MCF 10A (cell line): Measurements from ENCODE around the gene C5orf15. TPM values are rescaled to one million over a fixed set of nuclear protein-coding genes. Genes with fewer than 3 reads are reported as not detected.

Experiments used
- BruUV-seq: library from RNA; stranded (reverse); fragments of 400-500 nt; replicated peaks from 2 replicates; lab custom pipeline; 2021; lab: Mats Ljungman, UMichigan
- CTCF ChIA-PET: fragments of 300-600 bp; sonication (Branson Sonifier 250); formaldehyde crosslinking; extraction: SDS; loops from one replicate; lab custom pipeline; 2021; ENCODE audit warnings: antibody characterized with exemption, inconsistent platforms; lab: Yijun Ruan, JAX
- POLR2A ChIA-PET: fragments of 300-600, 350-650 bp; sonication (Branson Sonifier 250); formaldehyde crosslinking; extraction: SDS; loops from one replicate; lab custom pipeline; 2020; ENCODE audit warnings: antibody characterized with exemption, inconsistent platforms; lab: Yijun Ruan, JAX
- DNase-seq: peaks from one replicate; pipeline ENCODE4 v3.0.0-alpha.2; 2018; ENCODE audit not compliant: unreplicated experiment
- H3K27ac Mint-ChIP-seq: one replicate; pipeline ENCODE4 v1.8.0; 2022; ENCODE audit warnings: mild to moderate bottlenecking, low read depth, mixed read lengths; ENCODE audit not compliant: unreplicated experiment
- H3K27me3 Mint-ChIP-seq: one replicate; pipeline ENCODE4 v1.8.0; 2022; ENCODE audit warnings: mixed read lengths; ENCODE audit not compliant: insufficient read depth, unreplicated experiment
- H3K36me3 Mint-ChIP-seq: one replicate; pipeline ENCODE4 v1.8.0; 2022; ENCODE audit warnings: mild to moderate bottlenecking, moderate library complexity, mixed read lengths; ENCODE audit not compliant: insufficient read depth, unreplicated experiment
- H3K4me1 Mint-ChIP-seq: one replicate; pipeline ENCODE4 v1.8.0; 2022; ENCODE audit warnings: mixed read lengths; ENCODE audit not compliant: insufficient read depth, unreplicated experiment
- H3K4me3 Mint-ChIP-seq: one replicate; pipeline ENCODE4 v1.8.0; 2022; ENCODE audit warnings: mild to moderate bottlenecking, moderate library complexity, mixed read lengths; ENCODE audit not compliant: unreplicated experiment
- H3K9me3 Mint-ChIP-seq: one replicate; pipeline ENCODE4 v1.8.0; 2022; ENCODE audit warnings: mixed read lengths; ENCODE audit not compliant: unreplicated experiment
- CTCF ChIP-seq: fragments of 200-600 bp; IDR thresholded peaks from one replicate; pipeline ENCODE4 v1.8.0; 2022; ENCODE audit warnings: antibody characterized with exemption, mild to moderate bottlenecking; ENCODE audit not compliant: unreplicated experiment
- intact Hi-C: fragments of 100-400 bp; cut with micrococcal nuclease; formaldehyde crosslinking; loops from 2 replicates; pipeline ENCODE4 v1.14.1; 2022
- total RNA-seq: library from RNA; stranded (reverse); gene quantifications from 2 replicates; pipeline ENCODE4 v1.2.3, GENCODE V29; 2022

The C5orf15 gene
- total RNA-seq, 1 experiment from 2014 or later = 35.1 TPM

DNA sequence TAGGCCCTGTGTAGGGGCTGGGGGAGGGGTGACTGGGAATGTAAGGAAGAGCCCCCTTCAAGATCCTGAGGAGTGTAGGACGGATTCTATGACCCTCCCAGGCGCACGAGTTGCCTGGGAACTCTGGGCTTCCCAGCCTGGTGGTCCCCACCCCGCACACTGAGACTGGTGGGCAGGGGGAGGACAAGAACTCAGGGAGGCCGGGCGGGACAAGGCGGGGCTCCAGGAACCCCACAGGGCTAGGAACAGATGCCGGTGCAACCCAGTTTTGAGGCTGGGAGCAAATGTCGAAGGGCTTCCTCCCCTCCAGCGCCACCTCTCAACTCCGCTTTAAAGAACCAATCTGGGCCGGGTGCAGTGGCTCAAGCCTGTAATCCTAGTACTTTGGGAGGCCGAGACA lies 37.7 kb upstream of the C5orf15 start:
- Mint-ChIP-seq H3K27ac (peak overlapping the region; percentile 95), H3K4me1 (peaks cover 31% of the 10 kb centered on the region), H3K36me3 (peaks cover 13% of the 10 kb centered on the region), H3K9me3 (no peaks in the 10 kb centered on the region), H3K4me3 (peak overlapping the region; percentile 90), H3K27me3 (no peaks in the 10 kb centered on the region)
- CTCF ChIA-PET = interaction anchor here (0.6 to 1.5 kb wide), 3 partner anchors 20 to 583 kb away, joined by 4 to 8 read pairs (median 4); no protein-coding TSS in a partner anchor
- intact Hi-C loops = no loop called here
- no peak for DNase-seq
- POLR2A ChIA-PET = interaction anchor here (4.1 kb wide), 1 partner anchor 219 kb away, joined by 27 read pairs; the partner anchor contains the start of gene PPP2CA
- BruUV-seq = no TSS peak
- TF ChIP-seq CTCF = no peak

DNA sequence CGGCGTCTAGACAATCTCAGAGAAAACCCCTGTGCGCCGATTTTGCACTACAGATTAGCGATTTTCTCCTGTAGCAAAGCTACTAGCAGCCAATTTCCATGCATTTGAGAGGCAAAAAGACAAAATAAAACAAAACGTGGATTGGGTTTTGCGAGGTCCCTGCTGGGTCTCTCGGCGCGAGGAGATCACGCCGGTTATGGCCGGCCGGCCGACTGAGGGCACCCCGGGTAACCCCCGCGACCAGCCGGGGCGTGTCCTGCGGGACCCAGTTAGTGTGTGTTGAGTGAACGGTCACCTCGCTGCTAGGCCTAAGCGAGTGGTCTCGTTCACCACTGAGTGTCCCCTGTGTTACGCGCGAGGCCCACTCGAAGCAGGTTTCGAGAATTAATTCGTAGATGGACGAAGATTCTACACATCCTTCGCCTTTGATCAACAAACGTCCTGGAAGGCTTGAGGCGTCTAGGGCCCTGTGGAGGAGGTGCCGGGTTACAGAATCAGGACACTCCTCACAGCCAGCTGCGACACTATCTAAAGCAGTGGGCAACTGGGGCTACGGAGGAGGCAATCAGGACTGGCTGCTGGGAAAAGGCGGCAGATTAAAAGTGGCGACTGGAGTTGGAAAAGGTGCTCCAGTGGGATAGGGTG lies 37.1 kb upstream of the C5orf15 start:
- Mint-ChIP-seq H3K36me3 (peaks cover 14% of the 10 kb centered on the region), H3K27ac (peak overlapping the region; percentile 95)
- BruUV-seq = no TSS peak

DNA sequence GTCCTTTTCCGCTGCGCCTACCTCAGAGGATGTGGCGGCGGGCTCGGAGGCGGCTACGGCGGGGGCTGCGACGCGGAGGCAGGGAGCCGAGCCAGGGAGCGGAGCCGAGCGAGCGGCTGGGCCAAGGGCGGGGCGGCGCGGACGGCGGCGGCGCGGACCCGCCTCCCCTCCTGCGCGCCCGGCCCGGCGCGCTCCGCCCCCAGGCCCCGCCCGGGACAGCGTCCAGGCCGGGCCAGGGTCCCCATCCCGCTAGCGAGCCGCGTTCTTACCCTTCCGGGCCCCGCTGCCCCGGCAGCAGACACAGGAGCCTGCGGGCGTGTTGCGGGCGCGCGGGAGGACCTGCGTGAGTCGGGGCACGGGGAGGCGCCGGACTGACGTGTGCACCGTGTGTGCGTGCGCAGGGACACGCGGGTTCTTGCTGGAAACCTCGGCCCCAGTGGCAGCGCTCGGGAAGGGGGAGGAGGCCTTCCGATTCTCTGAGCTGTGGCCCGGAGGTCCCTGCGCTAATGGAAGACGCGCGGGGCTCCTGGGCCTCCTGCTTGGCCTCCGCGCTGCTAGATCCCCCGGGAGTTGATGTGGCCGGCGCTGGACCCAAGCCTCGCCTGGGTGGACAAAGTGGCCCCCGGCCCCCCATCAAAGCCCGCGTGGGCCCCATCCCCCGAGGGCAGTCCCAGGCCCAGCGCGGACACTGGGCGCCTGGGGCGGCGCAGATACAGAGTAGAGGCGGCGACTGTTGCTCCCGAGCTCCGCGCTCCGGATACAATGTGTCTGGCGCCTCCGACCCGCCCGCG lies 36.4 kb upstream of the C5orf15 start, which contains the start of gene VDAC1:
Gene VDAC1 (minus strand): TSS at position 350 of the 791 bp plus-strand sequence. CDS start 11,963 bp downstream, outside the sequence.
- intact Hi-C loops = no loop called here
- peaks cover 22% of the 10 kb centered on the region for H3K36me3 Mint-ChIP-seq
- TF ChIP-seq CTCF = no peak

More for the DNA sequence above, 37.1 kb upstream of the C5orf15 start:
- no peak for TF ChIP-seq CTCF
- Mint-ChIP-seq H3K4me1 (peaks cover 34% of the 10 kb centered on the region), H3K4me3 (peak overlapping the region; percentile 90), H3K27me3 (no peaks in the 10 kb centered on the region), H3K9me3 (no peaks in the 10 kb centered on the region)
- POLR2A ChIA-PET = interaction anchor here (0.6 to 4.1 kb wide), 20 partner anchors 8 to 1268 kb away, joined by 3 to 51 read pairs (median 4); partner anchors contain the start of genes AFF4, C5orf15, KIF3A and PPP2CA
- CTCF ChIA-PET = interaction anchor here (0.9 to 1.5 kb wide), 3 partner anchors 11 to 582 kb away, joined by 4 to 6 read pairs (median 4); no protein-coding TSS in a partner anchor
- intact Hi-C loops = no loop called here
- no peak for DNase-seq

More for the DNA sequence above, 36.4 kb upstream of the C5orf15 start, which contains the start of gene VDAC1:
- peak within 1 kb of the TSS; percentile 90 for H3K4me3 Mint-ChIP-seq
- ChIA-PET CTCF (interaction anchor here (0.9 to 1.3 kb wide), 2 partner anchors 11 to 14 kb away, joined by 4 to 6 read pairs; no protein-coding TSS in a partner anchor), POLR2A (interaction anchor here (0.6 to 4.1 kb wide), 28 partner anchors 8 to 1267 kb away, joined by 3 to 51 read pairs (median 4); partner anchors contain the start of genes AFF4, C5orf15, KIF3A and PPP2CA)
- peak within 1 kb of the TSS; percentile 95 for H3K27ac Mint-ChIP-seq
- no peaks in the 10 kb centered on the region for H3K9me3 Mint-ChIP-seq
- H3K27me3 Mint-ChIP-seq = no peaks in the 10 kb centered on the region
- TSS peak; percentile 67 for BruUV-seq
- DNase-seq = peak; percentile 82
- H3K4me1 Mint-ChIP-seq = peaks cover 39% of the 10 kb centered on the region
